ENCODE data around the gene RAB11FIP2. TPM values are rescaled to one million over a fixed set of nuclear protein-coding genes. Genes with fewer than 3 reads are reported as not detected.
"Not testable (repeated sequence)": the region's sequence is repeated elsewhere in the genome, so short reads cannot be mapped to it uniquely, and the experiment has no call there.

Gene RAB11FIP2
- 77.7 TPM for polyA plus RNA-seq (ENCODE audit: insufficient read length)
- long read RNA-seq, donor 1, full-length matches to known transcripts: 7 of 7 reads
- long read RNA-seq, donor 1, partial matches to known transcripts: 0 of 7 reads
- long read RNA-seq, donor 1, other reads (novel, unspliced or antisense): 0 of 7 reads
- long read RNA-seq, donor 2, full-length matches to known transcripts: 5 of 5 reads
- long read RNA-seq, donor 2, partial matches to known transcripts: 0 of 5 reads
- long read RNA-seq, donor 2, other reads (novel, unspliced or antisense): 0 of 5 reads
- long read RNA-seq, donor 3, full-length matches to known transcripts: 2 of 10 reads
- long read RNA-seq, donor 3, partial matches to known transcripts: 8 of 10 reads
- long read RNA-seq, donor 3, other reads (novel, unspliced or antisense): 0 of 10 reads
- long read RNA-seq, donor 4: 0 reads
- long read RNA-seq, donor 5, full-length matches to known transcripts: 12 of 12 reads
- long read RNA-seq, donor 5, partial matches to known transcripts: 0 of 12 reads
- long read RNA-seq, donor 5, other reads (novel, unspliced or antisense): 0 of 12 reads
- long read RNA-seq, donor 6, full-length matches to known transcripts: 8 of 19 reads
- long read RNA-seq, donor 6, partial matches to known transcripts: 11 of 19 reads
- long read RNA-seq, donor 6, other reads (novel, unspliced or antisense): 0 of 19 reads
- long read RNA-seq, donor 7, full-length matches to known transcripts: 6 of 6 reads
- long read RNA-seq, donor 7, partial matches to known transcripts: 0 of 6 reads
- long read RNA-seq, donor 7, other reads (novel, unspliced or antisense): 0 of 6 reads
- long read RNA-seq, donor 8, full-length matches to known transcripts: 8 of 8 reads
- long read RNA-seq, donor 8, partial matches to known transcripts: 0 of 8 reads
- long read RNA-seq, donor 8, other reads (novel, unspliced or antisense): 0 of 8 reads

- peak; percentile 93 for DNase-seq
Measured at GRCh38 chr10:118046395-118047156, at the start of gene RAB11FIP2. Gene RAB11FIP2 (minus strand): TSS chr10:118046941. CDS start chr10:118046163, 778 bp downstream.

GRCh38 chr10:118096022-118096421 is 49.3 kb upstream of the RAB11FIP2 start:
- no peak for DNase-seq

GRCh38 chr10:118092209-118092608 is 45.5 kb upstream of the RAB11FIP2 start:
- DNase-seq: no peak

- DNase-seq: no peak
Measured at GRCh38 chr10:118080817-118081216, 34.1 kb upstream of the RAB11FIP2 start.

- DNase-seq: no peak
Measured at GRCh38 chr10:118076705-118077104, 30.0 kb upstream of the RAB11FIP2 start.

- DNase-seq: no peak
Measured at GRCh38 chr10:118072840-118073239, 26.1 kb upstream of the RAB11FIP2 start.

GRCh38 chr10:118067389-118067788 is 20.6 kb upstream of the RAB11FIP2 start:
- not testable (repeated sequence) for DNase-seq

GRCh38 chr10:118062798-118063238 is 16.1 kb upstream of the RAB11FIP2 start:
- no peak for DNase-seq

GRCh38 chr10:118058371-118058770 is 11.6 kb upstream of the RAB11FIP2 start:
- no peak for DNase-seq

- DNase-seq: no peak
Measured at GRCh38 chr10:118057361-118057760, 10.6 kb upstream of the RAB11FIP2 start.

GRCh38 chr10:118054383-118054782 is 7.6 kb upstream of the RAB11FIP2 start:
- DNase-seq: no peak

GRCh38 chr10:118052816-118053215 is 6.1 kb upstream of the RAB11FIP2 start:
- no peak for DNase-seq

GRCh38 chr10:118047880-118048279 is 1.1 kb upstream of the RAB11FIP2 start:
- no peak for DNase-seq

- DNase-seq: no peak
Measured at GRCh38 chr10:118047157-118047719, 497 bp upstream of the RAB11FIP2 start.

- DNase-seq: no peak
Measured at GRCh38 chr10:118045837-118046394, 825 bp downstream of the RAB11FIP2 start.

- no peak for DNase-seq
Measured at GRCh38 chr10:118045158-118045836, 1.4 kb downstream of the RAB11FIP2 start.

GRCh38 chr10:118042827-118043242 is 3.9 kb downstream of the RAB11FIP2 start:
- DNase-seq: no peak

GRCh38 chr10:118042336-118042735 is 4.4 kb downstream of the RAB11FIP2 start:
- DNase-seq: no peak

- DNase-seq: no peak
Measured at GRCh38 chr10:118041316-118041715, 5.4 kb downstream of the RAB11FIP2 start.

- no peak for DNase-seq
Measured at GRCh38 chr10:118036281-118036875, 10.4 kb downstream of the RAB11FIP2 start.
